GM13976 (cell line): ENCODE measurements around the gene FRA10AC1.
A peak's percentile ranks its signal among the peaks of the same experiment; 100 is the strongest.
"Not testable (repeated sequence)": the region's sequence is repeated elsewhere in the genome, so short reads cannot be mapped to it uniquely, and the experiment has no call there.

Experiments used
- DNase-seq: peaks from one replicate; pipeline ENCODE4 v3.0.0; 2012; ENCODE audit warnings: low spot score
- CTCF ChIP-seq: IDR thresholded peaks from 2 replicates; pipeline ENCODE4 v1.5.1; 2012; ENCODE audit warnings: borderline replicate concordance, mild to moderate bottlenecking; ENCODE audit not compliant: insufficient read depth; ENCODE audit errors: extremely low read depth, missing control alignments, control extremely low read depth
- in situ Hi-C: fragments of 300-500 bp; cut with MboI; formaldehyde crosslinking; loops from one replicate; pipeline ENCODE4 v1.12.0; 2022; ENCODE audit warnings: low sequenced_read_pairs, mixed read lengths, inconsistent platforms; ENCODE audit not compliant: unreplicated experiment

Gene FRA10AC1

GRCh38 chr10:93707623-93708022 is 5.2 kb upstream of the FRA10AC1 start:
- DNase-seq: no peak
- no peak for TF ChIP-seq CTCF
- in situ Hi-C loops: no loop called here

- no peak for DNase-seq
- TF ChIP-seq CTCF: no peak
- in situ Hi-C loops: no loop called here
Measured at GRCh38 chr10:93704451-93704850, 2.1 kb upstream of the FRA10AC1 start.

- no peak for TF ChIP-seq CTCF
- no peak for DNase-seq
- in situ Hi-C loops: no loop called here
Measured at GRCh38 chr10:93703841-93704240, 1.4 kb upstream of the FRA10AC1 start.

GRCh38 chr10:93703066-93703465 is 674 bp upstream of the FRA10AC1 start:
- TF ChIP-seq CTCF: no peak
- DNase-seq: peak; percentile 18
- in situ Hi-C loops: no loop called here

GRCh38 chr10:93701866-93702209 is 554 bp downstream of the FRA10AC1 start:
- in situ Hi-C loops: no loop called here
- no peak for TF ChIP-seq CTCF
- peak; percentile 12 for DNase-seq

- no peak for DNase-seq
- in situ Hi-C loops: no loop called here
- no peak for TF ChIP-seq CTCF
Measured at GRCh38 chr10:93697207-93697606, 5.2 kb downstream of the FRA10AC1 start.

GRCh38 chr10:93696582-93696981 is 5.8 kb downstream of the FRA10AC1 start:
- in situ Hi-C loops, DNase-seq: not testable (repeated sequence)
